Thoracic aorta (tissue), 2 donors: ENCODE results near the gene ARHGEF3. TPM values are rescaled to one million over a fixed set of nuclear protein-coding genes. Genes with fewer than 3 reads are reported as not detected.

ENCODE experiments used
- ATAC-seq: fragments of 150-250 bp; one replicate; pipeline ENCODE4 v1.8.0; 2017; ENCODE audit warnings: low read depth; ENCODE audit not compliant: insufficient number of reproducible peaks, low FRiP score
- DNase-seq: peaks from one replicate; pipeline ENCODE4 v3.0.0-alpha.2; 2020; ENCODE audit warnings: low spot score
- H3K27ac ChIP-seq, 2 donors: fragments of 200-600 bp; sonication (generic); 1 replicate in 1 of 2; 2 replicates in 1 of 2; pipeline ENCODE4 v1.5.1; 2016; ENCODE audit warnings: mild to moderate bottlenecking in 2 of 2, moderate library complexity in 2 of 2
- H3K27me3 ChIP-seq: fragments of 200-600 bp; sonication (generic); replicated peaks from 2 replicates; pipeline ENCODE4 v1.6.0; 2016; ENCODE audit warnings: mild to moderate bottlenecking; ENCODE audit not compliant: insufficient read depth
- H3K36me3 ChIP-seq: fragments of 200-600 bp; sonication (generic); one replicate; pipeline ENCODE4 v1.5.1; 2016
- H3K4me1 ChIP-seq, 2 donors: fragments of 200-600 bp; sonication (generic); 1 replicate in 1 of 2; 2 replicates in 1 of 2; pipeline versions ENCODE4 v1.5.1 to v1.6.0; 2016; ENCODE audit warnings: low read depth in 2 of 2, mild to moderate bottlenecking in 1 of 2; ENCODE audit not compliant: control insufficient read depth in 1 of 2
- H3K4me3 ChIP-seq: fragments of 200-600 bp; sonication (generic); 2 replicates; pipeline ENCODE4 v1.5.1; 2016; ENCODE audit warnings: mild to moderate bottlenecking
- H3K9me3 ChIP-seq: fragments of 200-600 bp; sonication (generic); 2 replicates; pipeline ENCODE4 v1.5.1; 2016
- total RNA-seq, 2 donors: library from RNA; depleted of rRNA; stranded (reverse); fragments of >200 nt; gene quantifications; one replicate each; pipeline versions ENCODE4 v1.1.0 to v1.2.3, GENCODE V29; 2016
- TF ChIP-seq, protein P1 (sequence below): fragments of 200-600 bp; sonication (generic); IDR thresholded peaks from one replicate; pipeline ENCODE4 v1.5.1; 2019; ENCODE audit warnings: antibody characterized with exemption

Gene ARHGEF3
- total RNA-seq, 2 donors from 2014 or later = 13.9 to 21.9 TPM

DNA sequence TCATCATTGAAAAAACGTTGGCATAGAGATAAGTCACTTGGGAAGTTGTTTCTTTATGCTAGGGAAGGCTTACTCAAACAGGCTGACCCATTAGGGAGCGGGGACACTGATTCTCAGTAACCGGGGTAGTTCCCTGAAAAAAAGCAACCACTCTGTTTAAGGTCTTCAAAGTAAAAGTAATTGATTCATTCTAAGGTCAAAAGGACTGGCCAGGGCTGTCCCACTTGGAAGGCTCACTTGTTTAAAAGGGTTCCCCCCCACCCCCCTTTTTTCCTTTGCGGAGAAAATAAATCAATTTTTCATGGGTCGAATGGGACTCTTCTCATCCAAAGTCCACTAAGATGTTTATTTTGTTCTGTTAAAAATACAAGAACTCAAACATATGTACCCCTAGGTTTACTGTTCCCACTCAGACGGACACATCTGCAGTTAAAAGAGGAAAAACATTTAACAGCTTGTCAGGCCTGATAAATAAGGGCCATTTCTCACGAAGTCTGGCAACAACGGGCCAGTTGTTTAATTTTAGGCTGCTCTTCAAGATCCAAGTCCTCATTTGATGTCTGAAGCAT lies 53.0 kb downstream of the ARHGEF3 start:
- ATAC-seq (no peak), DNase-seq (no peak)
- peaks cover 4 to 18% of the 10 kb centered on the region in 2 donors for H3K4me1 ChIP-seq
- no peaks in the 10 kb centered on the region for H3K27me3 ChIP-seq
- no peak overlapping the region for H3K4me3 ChIP-seq
- H3K9me3 ChIP-seq = no peaks in the 10 kb centered on the region
- TF ChIP-seq, protein P1, sequence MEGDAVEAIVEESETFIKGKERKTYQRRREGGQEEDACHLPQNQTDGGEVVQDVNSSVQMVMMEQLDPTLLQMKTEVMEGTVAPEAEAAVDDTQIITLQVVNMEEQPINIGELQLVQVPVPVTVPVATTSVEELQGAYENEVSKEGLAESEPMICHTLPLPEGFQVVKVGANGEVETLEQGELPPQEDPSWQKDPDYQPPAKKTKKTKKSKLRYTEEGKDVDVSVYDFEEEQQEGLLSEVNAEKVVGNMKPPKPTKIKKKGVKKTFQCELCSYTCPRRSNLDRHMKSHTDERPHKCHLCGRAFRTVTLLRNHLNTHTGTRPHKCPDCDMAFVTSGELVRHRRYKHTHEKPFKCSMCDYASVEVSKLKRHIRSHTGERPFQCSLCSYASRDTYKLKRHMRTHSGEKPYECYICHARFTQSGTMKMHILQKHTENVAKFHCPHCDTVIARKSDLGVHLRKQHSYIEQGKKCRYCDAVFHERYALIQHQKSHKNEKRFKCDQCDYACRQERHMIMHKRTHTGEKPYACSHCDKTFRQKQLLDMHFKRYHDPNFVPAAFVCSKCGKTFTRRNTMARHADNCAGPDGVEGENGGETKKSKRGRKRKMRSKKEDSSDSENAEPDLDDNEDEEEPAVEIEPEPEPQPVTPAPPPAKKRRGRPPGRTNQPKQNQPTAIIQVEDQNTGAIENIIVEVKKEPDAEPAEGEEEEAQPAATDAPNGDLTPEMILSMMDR = no peak
- H3K36me3 ChIP-seq = no peaks in the 10 kb centered on the region
- H3K27ac ChIP-seq = no peak overlapping the region

DNA sequence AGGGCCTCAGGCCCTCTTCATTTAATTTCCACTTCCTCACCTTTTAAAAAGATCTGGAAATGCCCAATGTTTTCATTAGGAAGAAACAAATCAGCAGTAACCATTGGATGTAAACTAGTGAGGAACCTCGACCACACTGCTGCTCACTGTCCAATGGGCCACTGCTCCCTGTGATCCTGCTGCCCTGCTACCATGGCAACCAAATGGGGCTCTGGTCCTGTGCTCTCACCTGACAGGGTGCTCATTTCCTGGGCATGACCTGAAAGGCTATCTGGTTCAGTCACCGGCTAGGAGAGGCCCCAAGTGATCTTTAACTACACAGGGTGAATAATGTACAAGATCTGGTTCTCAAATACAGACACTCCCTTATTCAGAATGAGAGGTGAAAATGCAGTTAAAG lies 54.6 kb downstream of the ARHGEF3 start:
- ATAC-seq (no peak), DNase-seq (no peak)
- Histone ChIP-seq H3K4me1 (peaks cover 4 to 18% of the 10 kb centered on the region in 2 donors), H3K4me3 (no peak overlapping the region), H3K27ac (no peak overlapping the region), H3K27me3 (no peaks in the 10 kb centered on the region), H3K9me3 (no peaks in the 10 kb centered on the region), H3K36me3 (no peaks in the 10 kb centered on the region)
- TF ChIP-seq, protein P1 = no peak

DNA sequence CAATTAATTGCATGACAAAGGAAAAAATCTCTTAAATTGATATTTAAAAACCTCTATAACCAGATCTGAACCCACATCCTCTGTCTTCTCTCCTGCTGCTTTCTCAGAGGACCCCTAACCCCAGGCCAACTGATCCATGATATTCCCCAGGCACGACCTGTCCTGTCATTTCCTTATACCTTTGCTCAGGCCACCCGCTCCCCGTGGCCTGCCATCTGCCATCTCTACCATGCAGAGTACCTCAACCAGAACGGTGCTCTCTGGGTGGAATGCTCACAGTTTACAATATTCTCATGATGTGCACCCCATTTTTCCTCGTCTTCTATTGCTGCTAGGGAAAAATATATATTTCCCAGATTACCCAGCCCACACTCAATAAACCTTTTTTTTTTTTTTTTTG lies 57.7 kb downstream of the ARHGEF3 start:
- Histone ChIP-seq H3K36me3 (no peaks in the 10 kb centered on the region), H3K4me3 (no peak overlapping the region), H3K9me3 (no peaks in the 10 kb centered on the region), H3K27me3 (no peaks in the 10 kb centered on the region), H3K27ac (no peak overlapping the region), H3K4me1 (peaks cover 4 to 9% of the 10 kb centered on the region in 2 donors)
- no peak for ATAC-seq
- no peak for DNase-seq
- TF ChIP-seq, protein P1 = no peak

DNA sequence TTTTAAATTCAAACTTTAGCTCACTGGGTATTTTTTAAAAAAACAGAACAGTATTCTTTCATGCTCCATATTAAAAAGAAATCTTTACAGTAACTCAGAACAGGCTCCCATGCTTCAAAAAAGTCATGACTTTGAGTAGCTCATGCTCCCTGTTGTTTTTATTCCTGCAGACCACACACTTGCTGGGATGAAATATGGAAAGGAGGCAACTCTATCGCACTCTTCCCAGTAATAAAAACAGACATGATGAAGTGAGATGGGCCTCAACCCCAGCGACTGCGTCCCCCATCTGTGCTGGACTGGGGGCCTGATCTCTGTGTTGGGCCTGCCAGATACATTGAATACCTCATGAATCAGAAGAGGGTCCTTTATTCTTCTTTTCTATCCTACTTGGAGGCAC lies 58.9 kb downstream of the ARHGEF3 start:
- H3K27me3 ChIP-seq = no peaks in the 10 kb centered on the region
- no peak for DNase-seq
- H3K36me3 ChIP-seq = no peaks in the 10 kb centered on the region
- no peak overlapping the region for H3K4me3 ChIP-seq
- H3K27ac ChIP-seq = no peak overlapping the region
- H3K9me3 ChIP-seq = no peaks in the 10 kb centered on the region
- H3K4me1 ChIP-seq = no peaks in the 10 kb centered on the region
- no peak for ATAC-seq
- TF ChIP-seq, protein P1 = no peak

DNA sequence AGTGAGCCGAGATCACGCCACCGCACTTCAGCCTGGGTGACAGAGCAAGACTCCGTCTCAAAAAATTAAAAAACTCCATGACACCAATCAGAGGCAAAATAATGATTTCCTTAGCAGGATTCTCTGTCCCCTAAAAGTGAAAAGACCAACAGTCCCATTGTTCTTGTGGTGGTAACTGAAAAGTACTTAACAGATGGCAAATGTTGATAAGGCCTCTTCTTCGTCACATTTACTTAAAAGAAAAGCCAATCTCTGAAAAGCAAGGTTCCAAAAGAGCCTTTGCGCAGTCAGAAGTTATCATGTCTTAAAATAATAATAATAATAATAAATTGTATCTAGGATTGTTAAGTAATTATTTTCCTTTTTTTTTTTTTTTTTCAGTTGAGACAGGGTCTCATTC lies 62.7 kb downstream of the ARHGEF3 start:
- ATAC-seq = no peak
- no peaks in the 10 kb centered on the region for H3K36me3 ChIP-seq
- TF ChIP-seq, protein P1 = no peak
- H3K27ac ChIP-seq = no peak overlapping the region
- H3K9me3 ChIP-seq = no peaks in the 10 kb centered on the region
- DNase-seq = no peak
- H3K4me3 ChIP-seq = no peak overlapping the region
- H3K4me1 ChIP-seq = no peaks in the 10 kb centered on the region
- no peaks in the 10 kb centered on the region for H3K27me3 ChIP-seq
